ENCODE data around the gene FECH.

FECH gene

GRCh38 chr18:57519668-57520424 lies 66.7 kb downstream of the FECH start:
- POLR2A ChIA-PET: no interaction called here
- TF ChIP-seq FOXM1 (IDR thresholded peaks at IDR 0.05; ENCODE audit: borderline replicate concordance) (no peak), NFRKB (IDR thresholded peaks at IDR 0.05) (no peak), FOXK2 (IDR thresholded peaks at IDR 0.05) (no peak), FOXA1 (IDR thresholded peaks at IDR 0.05) (no peak), TARDBP (IDR thresholded peaks at IDR 0.05) (no peak), ZNF384 (IDR thresholded peaks at IDR 0.05) (no peak), L3MBTL2 (conservative IDR thresholded peaks at IDR 0.05) (no peak), PKNOX1 (IDR thresholded peaks at IDR 0.05) (no peak), ELF4 (IDR thresholded peaks at IDR 0.05) (no peak), SUZ12 (IDR thresholded peaks at IDR 0.05) (no peak), CTBP1 (IDR thresholded peaks at IDR 0.05; ENCODE audit: borderline replicate concordance) (no peak), HDGF (IDR thresholded peaks at IDR 0.05; ENCODE audit: borderline replicate concordance) (no peak), LEF1 (IDR thresholded peaks at IDR 0.05; ENCODE audit: borderline replicate concordance) (no peak), SP1 (IDR thresholded peaks at IDR 0.05) (no peak), BHLHE40 (IDR thresholded peaks at IDR 0.05; ENCODE audit: borderline replicate concordance) (no peak), ARNT (IDR thresholded peaks at IDR 0.05) (no peak)
- DNase-seq (ENCODE audit: extremely low spot score): no peak
- CTCF ChIA-PET: no interaction called here

GRCh38 chr18:57518533-57518932 lies 68.0 kb downstream of the FECH start:
- POLR2A ChIA-PET: no interaction called here
- TF ChIP-seq ELF4 (IDR thresholded peaks at IDR 0.05) (no peak), CTBP1 (IDR thresholded peaks at IDR 0.05; ENCODE audit: borderline replicate concordance) (no peak), L3MBTL2 (conservative IDR thresholded peaks at IDR 0.05) (no peak), ARNT (IDR thresholded peaks at IDR 0.05) (no peak), FOXM1 (IDR thresholded peaks at IDR 0.05; ENCODE audit: borderline replicate concordance) (no peak), TARDBP (IDR thresholded peaks at IDR 0.05) (no peak), NFRKB (IDR thresholded peaks at IDR 0.05) (no peak), FOXK2 (IDR thresholded peaks at IDR 0.05) (no peak), SP1 (IDR thresholded peaks at IDR 0.05) (no peak), ZNF384 (IDR thresholded peaks at IDR 0.05) (no peak), BHLHE40 (IDR thresholded peaks at IDR 0.05; ENCODE audit: borderline replicate concordance) (no peak), FOXA1 (IDR thresholded peaks at IDR 0.05) (no peak), LEF1 (IDR thresholded peaks at IDR 0.05; ENCODE audit: borderline replicate concordance) (no peak), PKNOX1 (IDR thresholded peaks at IDR 0.05) (no peak), SUZ12 (IDR thresholded peaks at IDR 0.05) (no peak), HDGF (IDR thresholded peaks at IDR 0.05; ENCODE audit: borderline replicate concordance) (no peak)
- DNase-seq (ENCODE audit: extremely low spot score): no peak
- CTCF ChIA-PET: no interaction called here

GRCh38 chr18:57516056-57516455 lies 70.4 kb downstream of the FECH start:
- DNase-seq (ENCODE audit: extremely low spot score): no peak
- TF ChIP-seq HDGF (IDR thresholded peaks at IDR 0.05; ENCODE audit: borderline replicate concordance) (no peak), ELF4 (IDR thresholded peaks at IDR 0.05) (no peak), NFRKB (IDR thresholded peaks at IDR 0.05) (no peak), TARDBP (IDR thresholded peaks at IDR 0.05) (no peak)

GRCh38 chr18:57505231-57505630 lies 81.3 kb downstream of the FECH start:
- no peak for DNase-seq (ENCODE audit: extremely low spot score)
- CTCF ChIA-PET: no interaction called here
- TF ChIP-seq FOXM1 (IDR thresholded peaks at IDR 0.05; ENCODE audit: borderline replicate concordance): no peak
- POLR2A ChIA-PET: no interaction called here

More at GRCh38 chr18:57516056-57516455, 70.4 kb downstream of the FECH start:
- CTCF ChIA-PET: no interaction called here
- POLR2A ChIA-PET: no interaction called here

- ChIA-PET CTCF (no interaction called here), POLR2A (no interaction called here)
- DNase-seq (ENCODE audit: extremely low spot score): no peak
- TF ChIP-seq FOXA1 (IDR thresholded peaks at IDR 0.05): no peak
- no peak for TF ChIP-seq PKNOX1 (IDR thresholded peaks at IDR 0.05)
- no peak for TF ChIP-seq BHLHE40 (IDR thresholded peaks at IDR 0.05; ENCODE audit: borderline replicate concordance)
- TF ChIP-seq FOXK2 (IDR thresholded peaks at IDR 0.05): no peak
- TF ChIP-seq ZNF384 (IDR thresholded peaks at IDR 0.05): no peak
- TF ChIP-seq SUZ12 (IDR thresholded peaks at IDR 0.05): no peak
- TF ChIP-seq FOXM1 (IDR thresholded peaks at IDR 0.05; ENCODE audit: borderline replicate concordance): no peak
- TF ChIP-seq HDGF (IDR thresholded peaks at IDR 0.05; ENCODE audit: borderline replicate concordance): no peak
- TF ChIP-seq LEF1 (IDR thresholded peaks at IDR 0.05; ENCODE audit: borderline replicate concordance): no peak
- no peak for TF ChIP-seq ARNT (IDR thresholded peaks at IDR 0.05)
- no peak for TF ChIP-seq L3MBTL2 (conservative IDR thresholded peaks at IDR 0.05)
- no peak for TF ChIP-seq CTBP1 (IDR thresholded peaks at IDR 0.05; ENCODE audit: borderline replicate concordance)
- no peak for TF ChIP-seq TARDBP (IDR thresholded peaks at IDR 0.05)
- no peak for TF ChIP-seq SP1 (IDR thresholded peaks at IDR 0.05)
Measured at GRCh38 chr18:57502624-57503023, 83.9 kb downstream of the FECH start.

GRCh38 chr18:57498682-57499256 lies 87.7 kb downstream of the FECH start:
- ChIA-PET POLR2A (no interaction called here), CTCF (no interaction called here)
- DNase-seq (ENCODE audit: extremely low spot score): no peak
- TF ChIP-seq TARDBP (IDR thresholded peaks at IDR 0.05) (no peak), L3MBTL2 (conservative IDR thresholded peaks at IDR 0.05) (no peak), ARNT (IDR thresholded peaks at IDR 0.05) (no peak), HDGF (IDR thresholded peaks at IDR 0.05; ENCODE audit: borderline replicate concordance) (no peak), CTBP1 (IDR thresholded peaks at IDR 0.05; ENCODE audit: borderline replicate concordance) (no peak), ZNF384 (IDR thresholded peaks at IDR 0.05) (no peak), SUZ12 (IDR thresholded peaks at IDR 0.05) (no peak), FOXA1 (IDR thresholded peaks at IDR 0.05) (no peak), BHLHE40 (IDR thresholded peaks at IDR 0.05; ENCODE audit: borderline replicate concordance) (no peak), FOXM1 (IDR thresholded peaks at IDR 0.05; ENCODE audit: borderline replicate concordance) (no peak), LEF1 (IDR thresholded peaks at IDR 0.05; ENCODE audit: borderline replicate concordance) (no peak), PKNOX1 (IDR thresholded peaks at IDR 0.05) (no peak), NFRKB (IDR thresholded peaks at IDR 0.05) (no peak), FOXK2 (IDR thresholded peaks at IDR 0.05) (no peak)
